Renal cortical epithelial cell (primary cell): ENCODE data around the gene ARHGEF19. TPM values are rescaled to one million over a fixed set of nuclear protein-coding genes. Genes with fewer than 3 reads are reported as not detected.
"Not testable (repeated sequence)": the region's sequence is repeated elsewhere in the genome, so short reads cannot be mapped to it uniquely, and the experiment has no call there.

ENCODE experiments used
- DNase-seq: peaks from one replicate; pipeline ENCODE4 v3.0.0-alpha.2; 2011; ENCODE audit warnings: low read depth
- total RNA-seq: library from RNA; depleted of rRNA; stranded (reverse); fragments of >200 nt; gene quantifications from 2 replicates; pipeline ENCODE4 v1.2.3, GENCODE V29; 2014

Gene ARHGEF19
- total RNA-seq, 1 donor from 2014 or later = 3.3 TPM

DNA sequence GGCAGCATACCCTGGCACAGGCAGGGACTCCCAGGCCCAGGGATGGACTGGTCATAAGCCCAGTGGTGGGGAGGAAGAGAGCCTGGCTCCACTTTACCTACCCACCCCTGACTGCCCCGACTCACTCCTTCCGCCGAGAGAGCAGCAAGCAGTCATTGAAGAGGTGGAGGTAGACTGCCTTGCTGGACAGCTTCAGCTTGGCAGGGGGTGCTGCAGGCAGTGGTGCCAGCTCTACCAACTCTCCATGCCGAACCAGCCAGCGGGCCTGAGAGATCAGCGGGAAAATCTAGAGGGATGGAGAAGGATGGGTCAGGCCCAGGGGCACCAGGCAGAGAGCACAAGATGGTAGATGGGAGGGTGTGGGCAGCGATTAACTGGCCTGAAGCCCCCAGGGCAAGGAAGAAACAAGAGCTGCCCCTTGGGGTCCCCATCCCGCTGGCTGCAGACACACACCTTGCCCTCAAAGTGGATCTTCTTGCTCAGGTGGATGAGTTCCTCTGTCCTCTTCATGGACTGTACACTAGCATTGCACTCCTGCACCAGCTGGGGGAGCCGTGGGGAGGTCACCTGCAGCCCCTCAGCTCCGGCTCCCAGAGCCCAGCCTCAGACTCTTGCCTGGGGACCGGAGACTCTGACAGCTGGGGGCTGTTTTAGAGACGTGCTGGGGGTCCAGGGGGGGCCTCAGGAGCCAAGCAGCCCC lies 7.7 kb downstream of the ARHGEF19 start:
- DNase-seq = no peak

DNA sequence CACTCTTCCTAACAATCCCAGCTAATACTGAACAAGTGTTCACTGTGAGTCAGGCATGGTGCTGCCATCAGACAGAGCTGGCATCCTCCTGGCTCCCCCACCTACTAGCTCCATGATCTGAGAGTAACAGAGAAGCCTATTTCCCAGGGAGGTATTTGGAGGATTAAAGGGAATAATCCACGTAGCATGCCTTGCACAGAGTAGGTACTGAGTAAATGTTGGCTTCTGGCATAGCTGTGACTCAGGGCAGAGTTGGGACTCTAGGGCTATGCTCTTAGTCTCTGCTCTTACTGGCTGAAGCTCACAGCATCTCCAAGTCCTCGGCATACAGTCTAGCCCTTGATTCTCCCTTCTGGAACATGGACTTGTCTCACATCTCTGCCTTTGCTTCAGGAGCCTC lies 8.2 kb downstream of the ARHGEF19 start:
- DNase-seq = no peak

GRCh38 chr1:16203550-16203949 lies 8.9 kb downstream of the ARHGEF19 start:
- DNase-seq = no peak

- DNase-seq = no peak
These were observed 9.9 kb downstream of the ARHGEF19 start for GRCh38 chr1:16202281-16203210.

GRCh38 chr1:16199700-16200099 lies 12.8 kb downstream of the ARHGEF19 start:
- no peak for DNase-seq

GRCh38 chr1:16199157-16199501 lies 13.3 kb downstream of the ARHGEF19 start:
- no peak for DNase-seq

DNA sequence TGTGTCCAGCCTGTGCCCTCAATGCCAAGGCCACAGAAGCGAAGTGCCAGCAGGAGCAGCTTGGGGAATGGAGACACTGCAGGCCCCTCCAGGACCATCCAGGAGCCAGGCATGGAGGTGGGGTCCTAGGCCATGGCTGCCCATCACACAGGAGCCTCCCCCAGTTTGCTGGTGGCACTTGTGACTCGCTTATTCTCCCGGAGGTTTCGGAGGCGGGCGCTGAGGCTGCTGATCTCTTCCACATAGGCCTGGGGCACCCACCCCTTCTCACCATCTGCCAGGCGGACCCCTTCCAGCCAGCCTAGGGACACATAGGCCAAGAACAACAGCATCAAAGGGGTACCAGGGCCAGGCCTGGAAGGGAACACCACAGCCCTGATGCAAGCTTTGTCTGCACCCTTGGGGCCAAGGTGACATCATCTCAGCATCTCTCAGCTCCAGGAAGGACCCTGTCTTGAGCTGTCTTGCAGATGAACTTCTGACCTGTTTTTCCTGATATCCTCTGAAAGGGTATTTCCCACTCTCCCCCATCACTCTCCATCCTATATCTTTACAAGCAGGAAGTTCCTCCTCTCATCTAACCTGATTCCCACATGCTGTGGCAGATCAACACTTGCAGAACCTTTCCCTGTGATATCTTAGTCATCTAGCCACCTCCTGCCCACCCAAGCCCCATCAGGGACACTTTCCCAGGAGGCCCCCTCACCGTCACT lies 13.9 kb downstream of the ARHGEF19 start:
- no peak for DNase-seq

DNA sequence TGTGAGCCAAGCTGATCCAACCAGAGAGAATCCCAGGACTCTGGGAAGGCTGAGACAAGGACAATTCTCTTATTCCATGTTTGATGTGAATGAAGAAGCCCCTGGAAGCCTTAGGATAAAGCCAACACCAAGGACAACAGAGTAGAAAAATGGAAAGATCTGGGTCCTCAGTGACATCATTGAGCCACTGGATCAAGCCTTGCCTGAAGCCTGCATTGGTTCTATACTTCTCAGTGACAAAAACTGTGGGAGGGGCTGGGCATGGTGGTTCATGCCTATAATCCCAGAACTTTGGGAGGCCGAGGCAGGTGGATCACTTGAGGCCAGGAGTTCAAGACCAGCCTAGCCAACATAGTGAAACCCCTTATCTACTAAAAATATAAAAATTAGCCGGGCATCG lies 15.6 kb downstream of the ARHGEF19 start:
- no peak for DNase-seq

- not testable (repeated sequence) for DNase-seq
These were observed 16.3 kb downstream of the ARHGEF19 start for GRCh38 chr1:16196139-16196538.

- DNase-seq = no peak
These were observed 16.9 kb downstream of the ARHGEF19 start for GRCh38 chr1:16195518-16195905.

DNA sequence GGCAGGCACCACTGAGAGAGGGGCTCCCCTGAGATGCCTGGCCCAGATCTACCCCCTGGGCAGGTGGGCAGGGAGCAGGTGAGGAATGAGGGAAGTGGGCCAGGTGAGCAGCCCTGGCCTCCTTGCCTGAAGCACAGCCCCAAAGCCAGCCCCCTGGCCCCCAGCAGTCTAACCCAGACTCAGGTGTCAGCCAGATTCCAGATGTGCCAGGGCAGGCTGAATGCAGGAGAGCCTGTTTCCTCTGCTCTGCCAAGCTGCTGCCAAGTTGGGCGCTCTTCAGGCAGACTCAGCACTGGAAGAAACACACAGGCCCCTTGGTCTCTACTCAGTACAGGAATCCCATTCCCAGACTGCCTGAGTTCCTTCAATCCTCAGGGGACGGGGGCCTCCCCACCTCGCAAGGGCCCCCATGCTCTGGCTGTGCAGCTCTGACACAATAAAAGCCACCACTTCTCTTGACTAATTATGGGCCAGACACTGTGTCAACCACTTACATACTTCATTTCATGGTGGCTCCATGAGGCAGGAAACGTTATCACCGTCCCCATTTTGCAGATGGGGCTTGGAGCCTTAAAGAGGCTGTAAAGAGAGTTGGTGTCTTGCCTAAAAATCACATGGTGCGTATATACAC lies 20.4 kb downstream of the ARHGEF19 start:
- no peak for DNase-seq

- no peak for DNase-seq
These were observed 21.1 kb downstream of the ARHGEF19 start for GRCh38 chr1:16191309-16191708.

- DNase-seq = peak; percentile 75
These were observed 22.4 kb downstream of the ARHGEF19 start for GRCh38 chr1:16189921-16190621.

DNA sequence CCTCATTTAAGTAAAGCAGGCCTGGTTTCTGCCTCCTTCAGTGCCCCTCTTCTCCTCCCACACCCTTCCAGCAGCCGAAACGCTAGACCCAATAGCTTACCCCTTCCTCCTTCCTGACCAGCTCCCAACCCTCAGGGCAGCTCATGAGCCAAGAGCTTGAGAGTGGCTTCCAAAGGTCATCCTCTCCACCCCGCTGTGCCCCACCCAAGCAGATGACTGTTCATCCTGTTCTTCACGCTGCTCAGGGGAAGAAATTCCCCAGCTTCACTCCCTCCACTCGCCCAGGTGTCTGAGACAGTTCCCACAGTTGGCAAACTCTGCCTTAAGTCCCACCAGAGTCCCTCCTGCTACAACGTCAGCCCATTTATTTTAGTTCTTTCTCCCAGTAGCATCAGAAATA lies 23.4 kb downstream of the ARHGEF19 start:
- peak; percentile 56 for DNase-seq

- DNase-seq = peak; percentile 73
These were observed 24.6 kb downstream of the ARHGEF19 start for GRCh38 chr1:16187748-16188401.

DNA sequence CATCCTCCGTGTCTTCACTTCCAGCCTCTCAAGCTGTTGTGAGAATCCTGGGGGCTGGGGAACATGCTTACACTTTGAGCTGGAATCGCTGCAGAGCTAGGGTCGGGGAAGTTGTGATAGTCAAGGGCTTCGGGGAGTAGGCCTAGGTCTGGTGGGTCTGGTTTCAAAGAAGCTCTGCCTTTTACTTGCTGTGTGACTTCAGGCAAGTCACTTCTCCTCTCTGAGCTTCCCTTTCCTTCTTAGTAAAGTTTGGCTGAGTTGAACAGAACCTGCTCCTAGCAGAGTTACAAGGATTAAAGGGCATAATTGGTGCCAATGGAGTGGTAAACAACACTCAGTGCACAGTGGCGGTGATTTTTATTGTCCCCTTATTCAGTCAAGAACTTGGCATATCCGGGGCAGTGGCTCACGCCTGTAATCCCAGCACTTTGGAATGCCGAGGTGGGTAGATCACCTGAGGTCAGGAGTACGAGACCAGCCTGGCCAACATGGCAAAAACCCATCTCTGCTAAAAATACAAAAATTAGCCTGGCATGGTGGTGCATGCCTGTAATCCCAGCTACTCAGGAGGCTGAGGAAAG lies 25.7 kb downstream of the ARHGEF19 start:
- DNase-seq = no peak

- no peak for DNase-seq
These were observed 27.7 kb downstream of the ARHGEF19 start for GRCh38 chr1:16184557-16185303.

DNA sequence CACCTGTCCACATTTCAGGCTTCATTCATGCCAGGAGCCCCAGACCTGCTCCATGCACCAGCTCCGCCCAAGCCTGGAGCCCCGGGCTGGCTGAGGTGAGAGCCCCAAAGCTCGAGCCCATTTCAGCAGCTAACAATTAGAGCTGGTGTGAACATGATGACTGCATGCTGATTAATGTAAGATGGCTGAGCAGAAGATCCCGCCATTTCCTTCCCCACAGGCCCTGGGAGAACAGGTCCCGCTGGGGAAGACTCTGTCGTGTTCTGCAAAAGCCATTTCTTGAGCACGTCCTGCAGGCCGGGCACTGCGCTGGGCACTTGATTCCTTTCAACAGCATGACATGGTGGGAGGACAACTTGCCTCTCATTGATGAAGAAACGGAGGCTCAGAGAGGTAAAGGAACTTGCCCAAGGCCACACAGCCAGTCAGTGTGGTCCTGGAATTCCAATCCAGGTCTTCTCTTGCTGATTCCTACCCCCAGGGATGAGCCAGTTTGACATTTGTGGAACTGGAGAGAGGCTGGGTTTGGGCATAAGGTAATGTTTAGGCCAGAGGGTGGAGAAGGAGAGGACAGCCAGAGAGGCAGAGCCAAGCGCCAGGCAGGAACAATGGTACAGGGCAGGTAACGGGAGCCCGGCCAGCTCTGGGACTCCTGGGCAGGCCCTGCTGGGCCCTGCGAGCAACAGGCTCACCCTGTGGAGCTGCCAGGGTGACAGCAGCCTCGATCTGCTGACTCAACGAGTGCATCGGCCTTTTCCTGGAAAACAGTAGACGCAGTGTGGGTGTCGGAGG lies 28.5 kb downstream of the ARHGEF19 start:
- no peak for DNase-seq

GRCh38 chr1:16183179-16183578 lies 29.3 kb downstream of the ARHGEF19 start:
- peak; percentile 76 for DNase-seq
